Esophagus muscularis mucosa (tissue), 4 donors: Measurements from ENCODE around the gene STOML2.

Experiments
- CTCF ChIP-seq, 3 experiments: fragments of 200-600 bp in 2 of 3; fragments of 450-650 bp in 1 of 3; sonication (generic) in 2 of 3; IDR thresholded peaks; one replicate each; pipeline ENCODE4 v1.5.1; 2017 to 2019; ENCODE audit warnings: antibody characterized with exemption in 3 of 3, mild to moderate bottlenecking in 2 of 3, moderate library complexity in 1 of 3
- EP300 ChIP-seq: sonication (generic); formaldehyde crosslinking; IDR thresholded peaks from one replicate; pipeline ENCODE4 v1.6.1; 2017; ENCODE audit warnings: antibody characterized with exemption
- POLR2A ChIP-seq: fragments of 450-650 bp; IDR thresholded peaks from one replicate; pipeline ENCODE4 v1.6.1; 2017; ENCODE audit warnings: antibody characterized with exemption, moderate library complexity, mild to moderate bottlenecking, low read depth
- POLR2AphosphoS5 ChIP-seq, 2 donors: sonication (generic); formaldehyde crosslinking; IDR thresholded peaks; one replicate each; pipeline ENCODE4 v1.6.1; 2017; ENCODE audit warnings: antibody characterized with exemption in 2 of 2

GRCh38 chr9:35112257-35113020 lies 9.5 kb upstream of the STOML2 start:
- TF ChIP-seq CTCF (IDR thresholded peaks at IDR 0.05) (no peak), POLR2AphosphoS5 (IDR thresholded peaks at IDR 0.05) (peak in 1 of 2 donors; percentile 7), EP300 (no peak), POLR2A (no peak)
